ENCODE results near the gene GPR158.

The GPR158 gene

GRCh38 chr10:25388862-25389206, 214.0 kb downstream of the GPR158 start:
- no peak for DNase-seq (ENCODE audit: insufficient read length, low spot score)
- FAIRE-seq, result no peak

- no peak for DNase-seq (ENCODE audit: insufficient read length, low spot score)
- FAIRE-seq, result no peak
Measured at GRCh38 chr10:25390733-25391132, 215.9 kb downstream of the GPR158 start.

GRCh38 chr10:25392132-25392531, 217.3 kb downstream of the GPR158 start:
- no peak for FAIRE-seq
- DNase-seq (ENCODE audit: insufficient read length, low spot score), result no peak

- FAIRE-seq, result no peak
Measured at GRCh38 chr10:25393621-25394020, 218.8 kb downstream of the GPR158 start.

GRCh38 chr10:25398680-25399079, 223.9 kb downstream of the GPR158 start:
- FAIRE-seq (no peak), DNase-seq (ENCODE audit: insufficient read length, low spot score) (no peak)

More at GRCh38 chr10:25393621-25394020, 218.8 kb downstream of the GPR158 start:
- no peak for DNase-seq (ENCODE audit: insufficient read length, low spot score)

- FAIRE-seq (no peak), DNase-seq (ENCODE audit: insufficient read length, low spot score) (no peak)
Measured at GRCh38 chr10:25405871-25406270, 231.1 kb downstream of the GPR158 start.

- DNase-seq (ENCODE audit: insufficient read length, low spot score), result no peak
- FAIRE-seq, result no peak
Measured at GRCh38 chr10:25417611-25418010, 242.8 kb downstream of the GPR158 start.

GRCh38 chr10:25425776-25426175, 251.0 kb downstream of the GPR158 start:
- no peak for FAIRE-seq
- no peak for DNase-seq (ENCODE audit: insufficient read length, low spot score)

GRCh38 chr10:25436431-25436830, 261.6 kb downstream of the GPR158 start:
- no peak for DNase-seq (ENCODE audit: insufficient read length, low spot score)

GRCh38 chr10:25441270-25441669, 266.5 kb downstream of the GPR158 start:
- no peak for FAIRE-seq
- no peak for DNase-seq (ENCODE audit: insufficient read length, low spot score)

More at GRCh38 chr10:25436431-25436830, 261.6 kb downstream of the GPR158 start:
- no peak for FAIRE-seq

GRCh38 chr10:25444266-25444665, 269.5 kb downstream of the GPR158 start:
- no peak for DNase-seq (ENCODE audit: insufficient read length, low spot score)
- FAIRE-seq, result peak; percentile 88

- DNase-seq (ENCODE audit: insufficient read length, low spot score) (no peak), FAIRE-seq (no peak)
Measured at GRCh38 chr10:25451401-25451800, 276.6 kb downstream of the GPR158 start.

- FAIRE-seq, result no peak
- no peak for DNase-seq (ENCODE audit: insufficient read length, low spot score)
Measured at GRCh38 chr10:25453619-25454018, 278.8 kb downstream of the GPR158 start.

- no peak for DNase-seq (ENCODE audit: insufficient read length, low spot score)
- FAIRE-seq, result peak; percentile 48
Measured at GRCh38 chr10:25455980-25456567, 281.3 kb downstream of the GPR158 start.

- no peak for DNase-seq (ENCODE audit: insufficient read length, low spot score)
- FAIRE-seq, result no peak
Measured at GRCh38 chr10:25457552-25457951, 282.8 kb downstream of the GPR158 start.

GRCh38 chr10:25465582-25466372, 291.0 kb downstream of the GPR158 start:
- DNase-seq (ENCODE audit: insufficient read length, low spot score) (no peak), FAIRE-seq (no peak)

- DNase-seq (ENCODE audit: insufficient read length, low spot score) (no peak), FAIRE-seq (no peak)
Measured at GRCh38 chr10:25467881-25468280, 293.1 kb downstream of the GPR158 start.

- DNase-seq (ENCODE audit: insufficient read length, low spot score), result no peak
- FAIRE-seq, result no peak
Measured at GRCh38 chr10:25481467-25481866, 306.7 kb downstream of the GPR158 start.

- FAIRE-seq, result no peak
- no peak for DNase-seq (ENCODE audit: insufficient read length, low spot score)
Measured at GRCh38 chr10:25483999-25484398, 309.2 kb downstream of the GPR158 start.

- DNase-seq (ENCODE audit: insufficient read length, low spot score) (no peak), FAIRE-seq (no peak)
Measured at GRCh38 chr10:25487266-25487665, 312.5 kb downstream of the GPR158 start.

- no peak for FAIRE-seq
Measured at GRCh38 chr10:25492040-25492439, 317.2 kb downstream of the GPR158 start.

GRCh38 chr10:25492680-25493079, 317.9 kb downstream of the GPR158 start:
- FAIRE-seq, result no peak
- no peak for DNase-seq (ENCODE audit: insufficient read length, low spot score)

More at GRCh38 chr10:25492040-25492439, 317.2 kb downstream of the GPR158 start:
- DNase-seq (ENCODE audit: insufficient read length, low spot score), result no peak

Data from HTR-8/SVneo (cell line).